DMS79 (cell line): ENCODE data around the gene KIAA1549.

Experiments
- DNase-seq: peaks from one replicate; lab custom pipeline; 2025; lab: John Stamatoyannopoulos, UW

KIAA1549 gene

GRCh38 chr7:138881579-138882188 is 99.5 kb downstream of the KIAA1549 start:
- no peak for DNase-seq

- DNase-seq = no peak
These were observed 100.2 kb downstream of the KIAA1549 start for GRCh38 chr7:138880881-138881578.

- DNase-seq = no peak
These were observed 101.8 kb downstream of the KIAA1549 start for GRCh38 chr7:138879356-138879755.

- DNase-seq = no peak
These were observed 102.3 kb downstream of the KIAA1549 start for GRCh38 chr7:138878856-138879255.

DNA sequence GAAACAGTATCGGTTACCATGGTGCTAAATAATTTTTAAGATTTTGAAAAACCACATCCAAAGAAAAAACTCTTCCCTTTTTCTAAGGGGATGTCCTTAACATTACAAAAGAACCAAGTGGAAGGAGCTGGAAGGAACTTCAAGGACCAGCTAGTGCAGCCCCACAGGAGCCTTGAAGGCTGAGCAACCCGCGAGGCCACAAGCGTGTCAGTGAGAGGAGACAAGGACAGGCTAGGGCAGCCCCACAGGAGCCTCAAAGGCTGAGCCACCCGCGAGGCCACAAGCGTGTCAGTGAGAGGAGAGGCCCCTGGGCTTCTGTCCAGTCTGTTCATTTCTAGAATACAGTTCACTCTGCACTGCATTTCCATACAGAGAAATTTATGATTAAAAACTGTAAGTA is 103.1 kb downstream of the KIAA1549 start:
- no peak for DNase-seq

DNA sequence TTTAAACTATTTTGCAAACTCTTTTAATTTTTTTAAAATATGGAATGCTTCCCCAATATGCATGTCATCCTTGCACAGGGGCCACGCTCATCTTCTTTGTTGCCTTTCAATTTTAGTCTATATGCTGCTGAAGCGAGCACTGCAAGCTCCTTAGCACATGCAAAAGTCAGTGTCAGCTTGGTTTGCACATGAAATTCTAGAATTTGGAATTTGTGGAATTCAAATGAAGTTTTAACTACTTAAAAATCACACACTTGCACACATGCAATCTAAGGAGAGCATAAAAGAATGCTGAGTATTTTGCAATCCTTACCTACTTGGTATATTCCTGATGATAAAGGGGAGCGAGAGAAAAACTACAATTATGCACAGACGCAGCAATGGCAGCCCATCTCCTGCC is 104.9 kb downstream of the KIAA1549 start:
- DNase-seq = no peak

GRCh38 chr7:138875794-138876193 is 105.4 kb downstream of the KIAA1549 start:
- DNase-seq = no peak

- no peak for DNase-seq
These were observed 107.8 kb downstream of the KIAA1549 start for GRCh38 chr7:138873220-138873892.

GRCh38 chr7:138872576-138872975 is 108.6 kb downstream of the KIAA1549 start:
- DNase-seq = no peak

DNA sequence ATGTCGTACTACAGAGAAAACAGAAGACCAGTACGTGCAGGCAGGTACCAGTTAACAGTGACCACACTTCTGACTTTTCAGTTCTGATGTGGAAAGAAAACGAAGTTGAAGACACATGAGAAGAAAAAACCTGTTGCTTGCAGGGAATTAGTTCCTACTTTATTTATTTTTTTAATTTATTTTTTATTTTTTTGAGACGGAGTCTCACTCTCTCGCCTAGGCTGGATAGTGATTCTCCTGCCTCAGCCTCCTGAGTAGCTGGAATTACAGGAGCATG is 109.4 kb downstream of the KIAA1549 start:
- DNase-seq = no peak

DNA sequence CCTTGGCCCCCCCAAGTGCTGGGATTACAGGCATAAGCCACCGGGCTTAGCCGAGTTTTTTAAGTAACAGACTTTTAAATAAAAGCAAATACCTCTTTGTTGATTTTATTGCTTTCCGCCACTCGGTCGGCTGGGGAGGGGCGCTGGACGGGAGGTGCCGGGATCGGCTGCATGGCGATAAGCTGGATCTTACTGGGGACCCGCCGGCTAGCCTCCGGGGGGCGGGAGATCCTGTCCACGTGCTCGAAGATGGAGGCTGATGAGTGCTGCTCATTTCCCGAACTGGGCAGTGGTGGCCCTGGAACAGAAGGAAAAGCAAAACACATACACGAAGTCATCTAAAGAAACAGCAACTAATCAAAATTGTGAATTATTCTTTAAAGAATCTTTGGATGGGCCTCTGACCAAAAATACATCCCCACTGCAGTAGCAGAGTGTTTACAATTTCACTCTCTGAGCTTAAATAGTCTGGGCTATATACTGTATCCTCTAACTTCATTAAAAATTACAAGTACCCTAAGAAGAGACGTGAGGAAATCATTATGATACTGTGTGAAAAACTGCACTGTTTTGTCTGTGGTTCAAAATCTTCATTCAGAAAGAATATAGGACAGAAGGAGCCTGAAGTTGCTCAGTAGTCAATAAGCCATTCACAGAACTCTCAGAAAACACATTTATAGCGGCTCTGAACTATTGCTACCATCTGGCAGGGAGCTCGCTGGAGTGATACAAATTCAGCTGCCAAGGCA is 110.0 kb downstream of the KIAA1549 start:
- DNase-seq = no peak

- no peak for DNase-seq
These were observed 111.8 kb downstream of the KIAA1549 start for GRCh38 chr7:138869353-138869752.

DNA sequence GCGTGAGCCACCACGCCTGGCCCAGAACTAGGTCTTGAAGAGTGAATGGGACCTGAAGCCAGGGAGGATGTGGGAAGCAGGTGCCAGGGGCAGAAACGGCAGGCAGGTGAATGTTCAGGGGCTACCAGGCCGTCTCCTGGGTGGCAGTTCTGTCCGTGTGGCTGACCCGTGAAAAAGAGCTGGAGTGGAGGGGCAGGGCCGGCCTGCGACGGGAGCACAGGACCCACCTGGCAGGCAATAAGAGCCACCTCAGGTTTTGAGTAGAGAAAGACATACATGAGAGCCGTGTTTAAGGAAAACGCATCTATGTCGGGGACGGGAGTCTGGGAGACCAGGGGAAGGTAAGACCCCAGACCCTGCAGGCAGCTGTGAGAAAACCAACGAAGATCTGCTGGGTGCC is 112.5 kb downstream of the KIAA1549 start:
- DNase-seq = no peak

- no peak for DNase-seq
These were observed 113.4 kb downstream of the KIAA1549 start for GRCh38 chr7:138867744-138868143.

DNA sequence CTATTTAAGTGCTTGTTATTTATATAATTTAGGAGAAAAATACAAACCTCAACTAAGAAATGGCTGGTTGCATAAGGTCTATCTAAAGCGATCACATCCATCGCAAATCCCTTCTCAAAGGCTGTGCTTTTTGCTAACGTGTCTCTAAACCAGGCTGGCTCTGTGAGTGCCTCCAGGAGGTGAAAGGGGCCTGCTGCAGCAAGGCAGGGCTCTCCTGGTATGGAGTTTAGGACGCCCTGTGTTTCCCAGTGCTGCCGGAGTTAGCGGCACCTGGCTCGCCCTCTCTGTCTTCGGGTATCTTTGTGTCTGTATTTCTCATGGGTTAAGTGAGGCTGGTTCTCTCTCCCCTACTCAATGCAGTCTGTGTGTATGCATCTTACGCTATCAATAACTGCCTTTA is 114.8 kb downstream of the KIAA1549 start:
- DNase-seq = no peak

- no peak for DNase-seq
These were observed 115.3 kb downstream of the KIAA1549 start for GRCh38 chr7:138865843-138866242.

DNA sequence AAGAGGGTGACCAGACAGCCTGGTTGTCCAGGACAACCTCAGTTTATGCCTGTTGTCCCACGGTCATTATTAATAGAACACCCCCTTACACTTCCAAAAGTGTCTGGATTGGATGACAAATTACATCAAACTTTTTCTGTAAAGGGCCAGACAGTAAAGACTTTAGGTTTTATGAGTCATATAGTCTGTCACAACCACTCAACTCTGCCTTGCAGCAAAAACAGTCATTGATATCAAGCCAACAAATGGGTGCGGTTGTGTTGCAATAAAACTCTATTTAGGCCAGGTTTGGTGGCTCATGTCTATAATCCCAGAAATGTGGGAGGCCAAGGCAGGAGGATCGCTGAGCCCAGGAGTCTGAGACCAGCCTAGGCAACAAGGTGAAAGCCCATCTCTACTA is 116.5 kb downstream of the KIAA1549 start:
- no peak for DNase-seq

DNA sequence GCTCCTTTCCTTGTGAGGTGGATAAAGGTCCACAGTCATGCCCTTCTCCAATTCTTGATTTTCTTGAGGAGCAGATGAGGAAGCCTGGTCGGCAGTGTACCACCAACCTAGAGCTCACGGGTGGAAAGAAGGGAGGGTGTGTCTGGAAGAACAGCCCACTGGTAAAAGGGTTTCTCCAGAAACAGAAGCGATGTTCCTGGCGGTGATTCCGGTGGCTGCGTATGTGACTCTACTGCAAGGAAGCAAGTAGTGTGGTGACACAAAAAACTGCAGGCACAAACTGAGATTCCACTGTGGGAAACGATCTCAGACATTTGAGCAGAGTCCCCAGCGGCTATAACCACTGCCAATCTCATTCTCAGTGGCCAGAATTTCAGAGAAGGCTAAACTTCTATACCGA is 117.3 kb downstream of the KIAA1549 start:
- no peak for DNase-seq

GRCh38 chr7:138861051-138861450 is 120.1 kb downstream of the KIAA1549 start:
- DNase-seq = no peak

GRCh38 chr7:138857728-138858127 is 123.5 kb downstream of the KIAA1549 start:
- DNase-seq = no peak

DNA sequence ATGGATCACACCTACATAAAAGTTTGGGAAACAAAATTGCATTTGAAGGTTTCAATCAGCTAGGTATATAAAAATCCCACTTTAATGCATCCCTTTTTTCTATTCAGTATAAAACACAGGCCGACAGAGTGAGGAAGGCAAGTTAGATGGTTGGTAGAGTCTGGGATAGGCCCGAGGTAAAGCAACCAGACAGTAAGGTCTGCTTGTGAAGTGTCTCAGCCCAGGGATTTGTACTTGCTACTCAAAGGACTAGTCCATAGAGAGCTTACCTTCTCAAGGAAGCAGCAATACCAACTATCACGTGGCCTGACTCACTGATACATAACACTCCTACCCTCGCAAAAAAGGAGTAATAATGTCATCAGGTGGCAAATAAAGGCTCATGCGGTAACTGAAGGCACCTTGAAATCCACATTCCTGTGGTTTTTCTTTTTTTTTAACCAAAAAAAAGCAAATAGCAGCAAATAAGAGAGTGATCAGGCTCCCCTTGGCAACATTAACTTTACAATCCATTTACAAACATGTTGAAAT is 127.0 kb downstream of the KIAA1549 start:
- DNase-seq = no peak

DNA sequence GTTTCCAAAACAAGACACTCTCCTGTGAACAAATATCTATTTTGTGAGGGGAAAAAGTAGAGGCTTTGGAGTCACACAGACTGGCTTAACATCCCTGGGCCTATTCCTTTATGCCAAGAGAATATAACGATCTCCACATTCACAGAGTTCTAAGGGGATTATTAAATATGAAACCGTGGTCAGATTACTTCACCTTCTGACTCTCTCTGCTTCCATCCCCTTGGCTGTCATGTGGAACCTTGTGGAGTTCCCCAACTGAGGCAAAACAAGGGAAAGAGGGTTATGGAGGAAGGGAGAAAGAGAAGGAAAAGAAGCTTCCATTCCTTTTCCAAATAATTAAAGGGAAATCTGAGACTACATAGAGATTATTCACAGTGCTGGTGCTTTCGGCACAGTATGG is 127.7 kb downstream of the KIAA1549 start:
- no peak for DNase-seq

DNA sequence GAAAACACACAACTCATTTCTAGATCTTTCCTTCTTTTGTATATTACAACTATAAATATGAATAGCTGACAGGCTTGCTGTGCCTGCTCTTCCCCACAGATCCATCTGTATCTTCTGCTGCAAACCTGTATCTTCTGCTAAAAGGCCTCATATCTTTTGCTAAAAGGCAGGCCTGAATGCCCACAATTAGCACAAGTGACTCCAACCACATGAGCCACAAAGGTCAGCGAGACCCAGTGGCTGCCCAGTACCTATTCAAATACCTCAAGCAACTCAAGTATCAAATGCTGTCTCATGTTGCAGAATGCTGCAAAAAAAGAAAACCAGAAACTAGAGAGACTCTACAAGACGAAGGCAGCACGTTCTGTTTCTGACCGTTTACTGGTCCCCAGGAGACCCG is 128.7 kb downstream of the KIAA1549 start:
- DNase-seq = no peak
